GM23338 (cell line): ENCODE results near the gene SPEM3. TPM values are rescaled to one million over a fixed set of nuclear protein-coding genes. Genes with fewer than 3 reads are reported as not detected.

ENCODE experiments used
- ATAC-seq: fragments of 200-7000 bp; cut with Tn5 transposase; 3 replicates; pipeline ENCODE4 v1.9.1; 2020
- DNase-seq: peaks from one replicate; pipeline ENCODE4 v3.0.0-alpha.2; 2015; ENCODE audit warnings: low spot score
- H2AFZ ChIP-seq: fragments of 200-600 bp; sonication (generic); 2 replicates; pipeline ENCODE4 v1.8.0; 2016; ENCODE audit warnings: antibody characterized with exemption, mild to moderate bottlenecking, moderate library complexity
- H3F3A ChIP-seq: fragments of 200-600 bp; sonication (generic); replicated peaks from 2 replicates; pipeline ENCODE4 v1.8.0; 2017; ENCODE audit warnings: antibody characterized with exemption, mixed run types, low read depth
- H3K27ac ChIP-seq: fragments of 200-600 bp; sonication (generic); 2 replicates; pipeline ENCODE4 v1.6.1; 2016; ENCODE audit warnings: low read depth
- H3K27me3 ChIP-seq: fragments of 200-600 bp; sonication (generic); 2 replicates; pipeline ENCODE4 v1.8.0; 2016; ENCODE audit warnings: mild to moderate bottlenecking, mixed run types, moderate library complexity; ENCODE audit not compliant: insufficient read depth
- H3K36me3 ChIP-seq: fragments of 200-600 bp; sonication (generic); 2 replicates; pipeline ENCODE4 v1.8.0; 2016; ENCODE audit warnings: mild to moderate bottlenecking; ENCODE audit not compliant: insufficient read depth
- H3K4me1 ChIP-seq: fragments of 200-600 bp; sonication (generic); 2 replicates; pipeline ENCODE4 v1.8.0; 2016; ENCODE audit warnings: mild to moderate bottlenecking, moderate library complexity; ENCODE audit not compliant: insufficient read depth
- H3K4me2 ChIP-seq: fragments of 200-600 bp; sonication (generic); 2 replicates; pipeline ENCODE4 v1.7.1; 2017; ENCODE audit warnings: mixed run types
- H3K4me3 ChIP-seq: fragments of 200-600 bp; sonication (generic); 2 replicates; pipeline ENCODE4 v1.6.1; 2016; ENCODE audit warnings: mixed run types
- H3K79me2 ChIP-seq: fragments of 200-600 bp; sonication (generic); replicated peaks from 2 replicates; pipeline ENCODE4 v1.8.0; 2017; ENCODE audit warnings: mild to moderate bottlenecking; ENCODE audit not compliant: insufficient read depth
- H3K9me2 ChIP-seq: fragments of 200-600 bp; sonication (generic); 2 replicates; pipeline ENCODE4 v1.8.0; 2017; ENCODE audit not compliant: insufficient read depth
- H4K20me1 ChIP-seq: fragments of 200-600 bp; sonication (generic); replicated peaks from 2 replicates; pipeline ENCODE4 v1.8.0; 2017; ENCODE audit warnings: mild to moderate bottlenecking; ENCODE audit not compliant: insufficient read depth
- H3K27ac Mint-ChIP-seq: 2 replicates; pipeline ENCODE4 v1.8.0; 2020; ENCODE audit warnings: inconsistent platforms, mild to moderate bottlenecking, moderate library complexity, mixed read lengths
- H3K27me3 Mint-ChIP-seq: 3 replicates; pipeline ENCODE4 v1.8.0; 2022; ENCODE audit warnings: low read depth, mild to moderate bottlenecking, moderate library complexity, mixed read lengths, inconsistent platforms; ENCODE audit not compliant: insufficient read depth, poor library complexity
- H3K36me3 Mint-ChIP-seq: 3 replicates; pipeline ENCODE4 v1.8.0; 2021; ENCODE audit warnings: low read depth, mild to moderate bottlenecking, inconsistent platforms, moderate library complexity, mixed read lengths
- H3K4me1 Mint-ChIP-seq: 3 replicates; pipeline ENCODE4 v1.8.0; 2020; ENCODE audit warnings: mild to moderate bottlenecking, inconsistent platforms, mixed read lengths
- H3K4me3 Mint-ChIP-seq: 3 replicates; pipeline ENCODE4 v1.8.0; 2021; ENCODE audit warnings: moderate library complexity, mild to moderate bottlenecking, inconsistent platforms, mixed read lengths
- H3K9me3 Mint-ChIP-seq: 3 replicates; pipeline ENCODE4 v1.8.0; 2020; ENCODE audit warnings: moderate library complexity, mild to moderate bottlenecking, inconsistent platforms, mixed read lengths
- EZH2 ChIP-seq: fragments of 200-600 bp; sonication (generic); IDR thresholded peaks from one replicate; pipeline ENCODE4 v1.8.0; 2017; ENCODE audit warnings: antibody characterized with exemption, mild to moderate bottlenecking, low read depth; ENCODE audit not compliant: unreplicated experiment
- NANOG ChIP-seq: IDR thresholded peaks from 2 replicates; pipeline ENCODE4 v1.6.1; 2016; ENCODE audit warnings: antibody characterized with exemption, borderline replicate concordance
- POLR2AphosphoS5 ChIP-seq: IDR thresholded peaks from 2 replicates; pipeline ENCODE4 v1.6.1; 2016; ENCODE audit warnings: antibody characterized with exemption, low read depth
- polyA plus RNA-seq: library from polyadenylated mRNA; unstranded; fragments of >200 nt; fragmentation: Nextera tagmentation; extraction: Ambion mirVana; gene quantifications from 2 replicates; pipeline ENCODE4 v1.2.1, GENCODE V29; 2016
- total RNA-seq: library from RNA; depleted of rRNA; stranded (reverse); fragments of >200 nt; shearing (Covaris generic); gene quantifications from 2 replicates; pipeline ENCODE4 v1.2.3, GENCODE V29; 2014
- TF ChIP-seq, protein P1 (sequence below): IDR thresholded peaks from one replicate; pipeline ENCODE4 v1.6.1; 2018; ENCODE audit warnings: antibody characterized with exemption; ENCODE audit not compliant: unreplicated experiment
- TF ChIP-seq, protein P2 (sequence below): fragments of 250-450 bp; sonication (Bioruptor Pico); IDR thresholded peaks from 2 replicates; pipeline ENCODE4 v1.5.0; 2020; ENCODE audit warnings: mild to moderate bottlenecking, moderate library complexity
- TF ChIP-seq, protein P3 (sequence below): IDR thresholded peaks from 2 replicates; pipeline ENCODE4 v1.6.1; 2016; ENCODE audit warnings: antibody characterized with exemption

The SPEM3 gene
- total and polyA plus RNA-seq, 2 experiments from 2014 or later: not detected

DNA sequence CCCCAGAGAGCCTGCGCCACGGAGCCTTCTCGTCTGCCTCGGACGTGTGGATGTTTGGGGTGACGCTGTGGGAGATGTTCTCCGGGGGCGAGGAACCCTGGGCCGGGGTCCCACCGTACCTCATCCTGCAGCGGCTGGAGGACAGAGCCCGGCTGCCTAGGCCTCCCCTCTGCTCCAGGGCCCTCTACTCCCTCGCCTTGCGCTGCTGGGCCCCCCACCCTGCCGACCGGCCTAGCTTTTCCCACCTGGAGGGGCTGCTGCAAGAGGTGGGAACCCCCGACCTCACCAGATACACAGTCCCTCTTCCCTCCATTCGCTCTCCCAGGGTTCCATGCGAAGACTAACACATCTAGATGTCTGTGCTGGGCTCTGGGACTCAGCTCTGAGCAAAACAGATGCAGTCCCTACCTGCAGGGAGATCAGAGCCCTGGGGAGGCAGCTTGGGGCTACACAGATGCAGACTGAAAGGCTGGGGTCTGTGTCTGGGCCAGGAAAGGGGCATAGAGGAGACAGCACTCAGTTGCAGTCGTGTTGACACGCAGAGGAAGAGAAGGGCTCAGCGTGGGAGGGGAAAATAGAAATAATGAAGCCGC is 44.1 kb upstream of the SPEM3 start (continued):
- TF ChIP-seq, protein P1, sequence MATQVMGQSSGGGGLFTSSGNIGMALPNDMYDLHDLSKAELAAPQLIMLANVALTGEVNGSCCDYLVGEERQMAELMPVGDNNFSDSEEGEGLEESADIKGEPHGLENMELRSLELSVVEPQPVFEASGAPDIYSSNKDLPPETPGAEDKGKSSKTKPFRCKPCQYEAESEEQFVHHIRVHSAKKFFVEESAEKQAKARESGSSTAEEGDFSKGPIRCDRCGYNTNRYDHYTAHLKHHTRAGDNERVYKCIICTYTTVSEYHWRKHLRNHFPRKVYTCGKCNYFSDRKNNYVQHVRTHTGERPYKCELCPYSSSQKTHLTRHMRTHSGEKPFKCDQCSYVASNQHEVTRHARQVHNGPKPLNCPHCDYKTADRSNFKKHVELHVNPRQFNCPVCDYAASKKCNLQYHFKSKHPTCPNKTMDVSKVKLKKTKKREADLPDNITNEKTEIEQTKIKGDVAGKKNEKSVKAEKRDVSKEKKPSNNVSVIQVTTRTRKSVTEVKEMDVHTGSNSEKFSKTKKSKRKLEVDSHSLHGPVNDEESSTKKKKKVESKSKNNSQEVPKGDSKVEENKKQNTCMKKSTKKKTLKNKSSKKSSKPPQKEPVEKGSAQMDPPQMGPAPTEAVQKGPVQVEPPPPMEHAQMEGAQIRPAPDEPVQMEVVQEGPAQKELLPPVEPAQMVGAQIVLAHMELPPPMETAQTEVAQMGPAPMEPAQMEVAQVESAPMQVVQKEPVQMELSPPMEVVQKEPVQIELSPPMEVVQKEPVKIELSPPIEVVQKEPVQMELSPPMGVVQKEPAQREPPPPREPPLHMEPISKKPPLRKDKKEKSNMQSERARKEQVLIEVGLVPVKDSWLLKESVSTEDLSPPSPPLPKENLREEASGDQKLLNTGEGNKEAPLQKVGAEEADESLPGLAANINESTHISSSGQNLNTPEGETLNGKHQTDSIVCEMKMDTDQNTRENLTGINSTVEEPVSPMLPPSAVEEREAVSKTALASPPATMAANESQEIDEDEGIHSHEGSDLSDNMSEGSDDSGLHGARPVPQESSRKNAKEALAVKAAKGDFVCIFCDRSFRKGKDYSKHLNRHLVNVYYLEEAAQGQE: no peak
- no peak; the same call in 1 of the 2 replicates for TF ChIP-seq POLR2AphosphoS5

DNA sequence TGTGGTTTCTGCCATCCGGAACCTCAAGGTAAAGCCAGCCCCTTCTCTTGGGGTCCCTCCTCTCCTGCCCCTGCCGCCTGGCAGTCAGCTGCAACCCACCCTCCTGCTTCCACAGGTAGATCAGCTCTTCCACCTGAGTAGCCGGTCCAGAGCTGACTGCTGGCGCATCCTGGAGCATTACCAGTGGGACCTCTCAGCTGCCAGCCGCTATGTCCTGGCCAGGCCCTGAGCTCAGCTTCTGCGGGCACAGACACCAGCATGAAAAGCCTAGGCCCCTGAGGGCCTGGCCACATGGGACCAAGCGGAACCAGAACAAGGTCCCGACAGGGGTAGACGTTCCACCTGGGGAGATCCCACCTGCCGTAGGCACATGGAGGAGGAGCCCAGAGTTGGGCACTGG is 39.8 kb upstream of the SPEM3 start:
- H3F3A ChIP-seq: peaks cover 17% of the 10 kb centered on the region; the same call in 1 of the 2 replicates
- peaks cover 12% of the 10 kb centered on the region for H4K20me1 ChIP-seq
- no peak for DNase-seq
- Mint-ChIP-seq H3K36me3 (peaks cover 33% of the 10 kb centered on the region), H3K4me1 (peaks cover 25% of the 10 kb centered on the region), H3K27ac (no peak overlapping the region), H3K27me3 (peaks cover 19% of the 10 kb centered on the region), H3K4me3 (no peak overlapping the region), H3K9me3 (no peaks in the 10 kb centered on the region)
- H3K36me3 ChIP-seq: peaks cover 4% of the 10 kb centered on the region
- H3K4me3 ChIP-seq: no peak overlapping the region
- H3K79me2 ChIP-seq: no peaks in the 10 kb centered on the region
- no peak overlapping the region for H3K4me2 ChIP-seq
- H3K27me3 ChIP-seq: no peaks in the 10 kb centered on the region
- TF ChIP-seq EZH2 (no peak), NANOG (no peak), POLR2AphosphoS5 (no peak)
- TF ChIP-seq, protein P2, sequence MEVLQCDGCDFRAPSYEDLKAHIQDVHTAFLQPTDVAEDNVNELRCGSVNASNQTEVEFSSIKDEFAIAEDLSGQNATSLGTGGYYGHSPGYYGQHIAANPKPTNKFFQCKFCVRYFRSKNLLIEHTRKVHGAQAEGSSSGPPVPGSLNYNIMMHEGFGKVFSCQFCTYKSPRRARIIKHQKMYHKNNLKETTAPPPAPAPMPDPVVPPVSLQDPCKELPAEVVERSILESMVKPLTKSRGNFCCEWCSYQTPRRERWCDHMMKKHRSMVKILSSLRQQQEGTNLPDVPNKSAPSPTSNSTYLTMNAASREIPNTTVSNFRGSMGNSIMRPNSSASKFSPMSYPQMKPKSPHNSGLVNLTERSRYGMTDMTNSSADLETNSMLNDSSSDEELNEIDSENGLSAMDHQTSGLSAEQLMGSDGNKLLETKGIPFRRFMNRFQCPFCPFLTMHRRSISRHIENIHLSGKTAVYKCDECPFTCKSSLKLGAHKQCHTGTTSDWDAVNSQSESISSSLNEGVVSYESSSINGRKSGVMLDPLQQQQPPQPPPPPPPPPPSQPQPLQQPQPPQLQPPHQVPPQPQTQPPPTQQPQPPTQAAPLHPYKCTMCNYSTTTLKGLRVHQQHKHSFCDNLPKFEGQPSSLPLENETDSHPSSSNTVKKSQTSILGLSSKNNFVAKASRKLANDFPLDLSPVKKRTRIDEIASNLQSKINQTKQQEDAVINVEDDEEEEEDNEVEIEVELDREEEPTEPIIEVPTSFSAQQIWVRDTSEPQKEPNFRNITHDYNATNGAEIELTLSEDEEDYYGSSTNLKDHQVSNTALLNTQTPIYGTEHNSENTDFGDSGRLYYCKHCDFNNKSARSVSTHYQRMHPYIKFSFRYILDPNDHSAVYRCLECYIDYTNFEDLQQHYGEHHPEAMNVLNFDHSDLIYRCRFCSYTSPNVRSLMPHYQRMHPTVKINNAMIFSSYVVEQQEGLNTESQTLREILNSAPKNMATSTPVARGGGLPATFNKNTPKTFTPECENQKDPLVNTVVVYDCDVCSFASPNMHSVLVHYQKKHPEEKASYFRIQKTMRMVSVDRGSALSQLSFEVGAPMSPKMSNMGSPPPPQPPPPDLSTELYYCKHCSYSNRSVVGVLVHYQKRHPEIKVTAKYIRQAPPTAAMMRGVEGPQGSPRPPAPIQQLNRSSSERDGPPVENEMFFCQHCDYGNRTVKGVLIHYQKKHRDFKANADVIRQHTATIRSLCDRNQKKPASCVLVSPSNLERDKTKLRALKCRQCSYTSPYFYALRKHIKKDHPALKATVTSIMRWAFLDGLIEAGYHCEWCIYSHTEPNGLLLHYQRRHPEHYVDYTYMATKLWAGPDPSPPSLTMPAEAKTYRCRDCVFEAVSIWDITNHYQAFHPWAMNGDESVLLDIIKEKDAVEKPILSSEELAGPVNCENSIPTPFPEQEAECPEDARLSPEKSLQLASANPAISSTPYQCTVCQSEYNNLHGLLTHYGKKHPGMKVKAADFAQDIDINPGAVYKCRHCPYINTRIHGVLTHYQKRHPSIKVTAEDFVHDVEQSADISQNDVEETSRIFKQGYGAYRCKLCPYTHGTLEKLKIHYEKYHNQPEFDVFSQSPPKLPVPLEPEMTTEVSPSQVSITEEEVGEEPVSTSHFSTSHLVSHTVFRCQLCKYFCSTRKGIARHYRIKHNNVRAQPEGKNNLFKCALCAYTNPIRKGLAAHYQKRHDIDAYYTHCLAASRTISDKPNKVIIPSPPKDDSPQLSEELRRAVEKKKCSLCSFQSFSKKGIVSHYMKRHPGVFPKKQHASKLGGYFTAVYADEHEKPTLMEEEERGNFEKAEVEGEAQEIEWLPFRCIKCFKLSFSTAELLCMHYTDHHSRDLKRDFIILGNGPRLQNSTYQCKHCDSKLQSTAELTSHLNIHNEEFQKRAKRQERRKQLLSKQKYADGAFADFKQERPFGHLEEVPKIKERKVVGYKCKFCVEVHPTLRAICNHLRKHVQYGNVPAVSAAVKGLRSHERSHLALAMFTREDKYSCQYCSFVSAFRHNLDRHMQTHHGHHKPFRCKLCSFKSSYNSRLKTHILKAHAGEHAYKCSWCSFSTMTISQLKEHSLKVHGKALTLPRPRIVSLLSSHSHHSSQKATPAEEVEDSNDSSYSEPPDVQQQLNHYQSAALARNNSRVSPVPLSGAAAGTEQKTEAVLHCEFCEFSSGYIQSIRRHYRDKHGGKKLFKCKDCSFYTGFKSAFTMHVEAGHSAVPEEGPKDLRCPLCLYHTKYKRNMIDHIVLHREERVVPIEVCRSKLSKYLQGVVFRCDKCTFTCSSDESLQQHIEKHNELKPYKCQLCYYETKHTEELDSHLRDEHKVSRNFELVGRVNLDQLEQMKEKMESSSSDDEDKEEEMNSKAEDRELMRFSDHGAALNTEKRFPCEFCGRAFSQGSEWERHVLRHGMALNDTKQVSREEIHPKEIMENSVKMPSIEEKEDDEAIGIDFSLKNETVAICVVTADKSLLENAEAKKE (CRISPR knock-in tag): no peak
- TF ChIP-seq, protein P3, sequence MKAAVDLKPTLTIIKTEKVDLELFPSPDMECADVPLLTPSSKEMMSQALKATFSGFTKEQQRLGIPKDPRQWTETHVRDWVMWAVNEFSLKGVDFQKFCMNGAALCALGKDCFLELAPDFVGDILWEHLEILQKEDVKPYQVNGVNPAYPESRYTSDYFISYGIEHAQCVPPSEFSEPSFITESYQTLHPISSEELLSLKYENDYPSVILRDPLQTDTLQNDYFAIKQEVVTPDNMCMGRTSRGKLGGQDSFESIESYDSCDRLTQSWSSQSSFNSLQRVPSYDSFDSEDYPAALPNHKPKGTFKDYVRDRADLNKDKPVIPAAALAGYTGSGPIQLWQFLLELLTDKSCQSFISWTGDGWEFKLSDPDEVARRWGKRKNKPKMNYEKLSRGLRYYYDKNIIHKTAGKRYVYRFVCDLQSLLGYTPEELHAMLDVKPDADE: no peak
- TF ChIP-seq, protein P1: no peak
- no peak for ATAC-seq
- no peak overlapping the region for H3K27ac ChIP-seq
- H2AFZ ChIP-seq: no peak overlapping the region
- no peaks in the 10 kb centered on the region for H3K9me2 ChIP-seq
- peaks cover 5% of the 10 kb centered on the region for H3K4me1 ChIP-seq
